ENCODE measurements around the gene TXNRD1.

TXNRD1 gene

DNA sequence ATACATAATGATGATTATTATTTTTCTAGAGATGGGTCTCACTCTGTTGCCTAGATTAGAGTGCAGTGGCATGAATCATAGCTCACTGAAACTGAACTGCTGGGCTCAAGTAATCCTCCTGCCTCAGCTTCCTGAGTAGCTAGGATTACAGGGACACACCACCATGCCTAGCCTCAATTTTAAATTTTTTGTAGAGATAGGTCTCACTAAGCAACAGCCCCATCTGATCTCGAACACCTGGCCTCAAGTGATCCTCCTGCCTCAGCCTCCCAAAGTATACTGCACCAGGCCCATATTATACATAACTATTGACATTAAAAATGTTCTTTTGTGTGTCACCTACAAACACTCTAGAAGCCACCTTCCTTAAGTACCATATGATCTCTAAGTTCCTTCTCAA lies 3.4 kb downstream of the TXNRD1 start:
- Histone ChIP-seq H3K9me3 (ENCODE audit: insufficient read depth, low read length) (no peaks in the 10 kb centered on the region), H3K4me2 (ENCODE audit: low read length) (no peak overlapping the region), H4K20me1 (ENCODE audit: insufficient read depth, low read length) (no peaks in the 10 kb centered on the region), H3K4me1 (ENCODE audit: low read length) (peaks cover 12% of the 10 kb centered on the region), H2AFZ (ENCODE audit: low read depth, low read length) (no peak overlapping the region), H3K4me3 (ENCODE audit: low read length) (no peak overlapping the region), H3K27me3 (ENCODE audit: low read depth, low read length) (peaks cover 10% of the 10 kb centered on the region), H3K36me3 (replicated peaks; ENCODE audit: low read depth, low read length) (no peaks in the 10 kb centered on the region), H3K9ac (ENCODE audit: low read length) (no peak overlapping the region), H3K27ac (ENCODE audit: low read length) (no peak overlapping the region), H3K79me2 (ENCODE audit: low read length) (no peaks in the 10 kb centered on the region)
- TF ChIP-seq, protein P1, sequence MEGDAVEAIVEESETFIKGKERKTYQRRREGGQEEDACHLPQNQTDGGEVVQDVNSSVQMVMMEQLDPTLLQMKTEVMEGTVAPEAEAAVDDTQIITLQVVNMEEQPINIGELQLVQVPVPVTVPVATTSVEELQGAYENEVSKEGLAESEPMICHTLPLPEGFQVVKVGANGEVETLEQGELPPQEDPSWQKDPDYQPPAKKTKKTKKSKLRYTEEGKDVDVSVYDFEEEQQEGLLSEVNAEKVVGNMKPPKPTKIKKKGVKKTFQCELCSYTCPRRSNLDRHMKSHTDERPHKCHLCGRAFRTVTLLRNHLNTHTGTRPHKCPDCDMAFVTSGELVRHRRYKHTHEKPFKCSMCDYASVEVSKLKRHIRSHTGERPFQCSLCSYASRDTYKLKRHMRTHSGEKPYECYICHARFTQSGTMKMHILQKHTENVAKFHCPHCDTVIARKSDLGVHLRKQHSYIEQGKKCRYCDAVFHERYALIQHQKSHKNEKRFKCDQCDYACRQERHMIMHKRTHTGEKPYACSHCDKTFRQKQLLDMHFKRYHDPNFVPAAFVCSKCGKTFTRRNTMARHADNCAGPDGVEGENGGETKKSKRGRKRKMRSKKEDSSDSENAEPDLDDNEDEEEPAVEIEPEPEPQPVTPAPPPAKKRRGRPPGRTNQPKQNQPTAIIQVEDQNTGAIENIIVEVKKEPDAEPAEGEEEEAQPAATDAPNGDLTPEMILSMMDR (IDR thresholded peaks at IDR 0.05; ENCODE audit: low read depth, low read length) = no peak

DNA sequence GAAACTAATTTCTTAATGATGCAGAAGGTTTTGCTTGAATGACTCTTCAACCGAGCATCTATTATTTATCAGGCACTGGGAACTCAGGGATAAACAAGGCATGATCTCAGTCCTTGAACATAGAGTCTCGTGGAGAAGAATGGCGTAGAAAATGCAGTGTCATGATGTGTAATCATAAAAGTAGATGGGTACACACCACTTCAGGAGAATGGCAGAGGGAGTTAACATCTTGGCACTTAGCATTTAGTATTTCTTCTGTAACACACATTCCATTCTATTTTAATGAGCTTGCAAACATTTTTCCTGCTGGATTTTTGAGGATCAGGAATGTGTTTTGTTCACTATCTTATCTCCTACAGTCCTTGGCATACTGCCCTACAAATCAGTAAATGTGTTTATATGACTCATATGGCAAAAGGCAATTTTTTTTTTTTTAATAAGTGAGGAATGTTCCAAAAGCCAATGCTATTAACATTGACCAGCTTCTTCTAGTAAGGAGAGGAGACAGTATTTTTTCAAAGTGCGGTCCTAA lies 3.8 kb downstream of the TXNRD1 start:
- Histone ChIP-seq H3K9me3 (ENCODE audit: insufficient read depth, low read length) (no peaks in the 10 kb centered on the region), H3K4me2 (ENCODE audit: low read length) (no peak overlapping the region), H3K9ac (ENCODE audit: low read length) (no peak overlapping the region), H3K36me3 (replicated peaks; ENCODE audit: low read depth, low read length) (no peaks in the 10 kb centered on the region), H4K20me1 (ENCODE audit: insufficient read depth, low read length) (no peaks in the 10 kb centered on the region), H3K27ac (ENCODE audit: low read length) (no peak overlapping the region), H3K4me1 (ENCODE audit: low read length) (peaks cover 14% of the 10 kb centered on the region), H3K79me2 (ENCODE audit: low read length) (no peaks in the 10 kb centered on the region), H3K27me3 (ENCODE audit: low read depth, low read length) (peaks cover 10% of the 10 kb centered on the region), H2AFZ (ENCODE audit: low read depth, low read length) (no peak overlapping the region), H3K4me3 (ENCODE audit: low read length) (no peak overlapping the region)
- TF ChIP-seq, protein P1 (IDR thresholded peaks at IDR 0.05; ENCODE audit: low read depth, low read length) = no peak
- no peak for TF ChIP-seq EZH2phosphoT487 (IDR thresholded peaks at IDR 0.05; ENCODE audit: low read depth)

DNA sequence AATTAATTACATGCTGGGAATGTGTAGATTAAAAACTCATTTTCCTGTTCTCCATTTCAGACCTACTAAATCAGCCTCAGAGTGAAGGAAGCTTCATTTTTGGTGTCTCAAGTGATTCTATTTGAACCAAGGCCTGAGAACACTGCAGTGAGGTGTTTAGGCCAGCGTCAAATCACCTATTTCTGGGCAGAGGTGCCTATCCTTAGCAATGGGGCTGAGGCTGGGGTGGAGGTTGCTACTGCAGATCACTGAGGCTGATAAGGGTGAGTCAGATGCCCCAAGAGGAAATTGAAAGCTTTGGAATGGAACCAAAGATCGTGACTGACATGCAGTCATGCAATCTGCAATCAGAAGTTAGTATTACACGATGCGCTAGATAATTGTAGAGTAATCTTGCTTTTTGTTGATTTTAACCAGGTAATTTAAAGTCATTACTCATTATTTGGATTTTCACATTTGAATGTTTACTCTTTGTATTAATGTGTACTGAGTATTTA lies 4.4 kb downstream of the TXNRD1 start:
- H3K4me1 ChIP-seq (ENCODE audit: low read length) = peaks cover 14% of the 10 kb centered on the region
- peaks cover 10% of the 10 kb centered on the region for H3K27me3 ChIP-seq (ENCODE audit: low read depth, low read length)
- no peak overlapping the region for H3K4me2 ChIP-seq (ENCODE audit: low read length)
- H3K79me2 ChIP-seq (ENCODE audit: low read length) = no peaks in the 10 kb centered on the region
- no peak overlapping the region for H3K4me3 ChIP-seq (ENCODE audit: low read length)
- H4K20me1 ChIP-seq (ENCODE audit: insufficient read depth, low read length) = no peaks in the 10 kb centered on the region
- no peaks in the 10 kb centered on the region for H3K36me3 ChIP-seq (replicated peaks; ENCODE audit: low read depth, low read length)
- no peak overlapping the region for H2AFZ ChIP-seq (ENCODE audit: low read depth, low read length)
- H3K9ac ChIP-seq (ENCODE audit: low read length) = no peak overlapping the region
- no peak for TF ChIP-seq EZH2phosphoT487 (IDR thresholded peaks at IDR 0.05; ENCODE audit: low read depth)
- TF ChIP-seq, protein P1 (IDR thresholded peaks at IDR 0.05; ENCODE audit: low read depth, low read length) = no peak
- H3K27ac ChIP-seq (ENCODE audit: low read length) = no peak overlapping the region
- no peaks in the 10 kb centered on the region for H3K9me3 ChIP-seq (ENCODE audit: insufficient read depth, low read length)

DNA sequence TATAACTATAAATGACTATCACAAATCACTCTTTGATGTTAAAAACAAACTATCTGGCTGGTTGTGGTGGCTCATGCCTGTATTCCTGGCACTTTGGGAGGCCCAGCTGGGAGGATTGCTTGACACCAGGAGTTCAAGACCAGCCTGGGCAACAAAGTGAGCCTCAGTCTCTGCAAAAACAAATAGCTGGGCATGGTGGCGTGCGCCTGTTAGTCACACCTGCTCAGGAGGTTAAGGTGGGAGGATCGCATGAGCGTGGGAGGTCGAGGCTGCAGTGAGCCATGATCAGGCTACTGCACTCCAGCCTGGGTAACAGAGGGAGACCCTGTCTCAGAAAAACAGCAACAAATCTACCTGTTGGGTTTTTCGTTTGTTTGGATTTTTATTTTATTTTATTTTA lies 5.4 kb downstream of the TXNRD1 start:
- no peaks in the 10 kb centered on the region for H3K79me2 ChIP-seq (ENCODE audit: low read length)
- H4K20me1 ChIP-seq (ENCODE audit: insufficient read depth, low read length) = no peaks in the 10 kb centered on the region
- H3K4me2 ChIP-seq (ENCODE audit: low read length) = no peak overlapping the region
- no peaks in the 10 kb centered on the region for H3K9me3 ChIP-seq (ENCODE audit: insufficient read depth, low read length)
- H3K27me3 ChIP-seq (ENCODE audit: low read depth, low read length) = peaks cover 10% of the 10 kb centered on the region
- no peaks in the 10 kb centered on the region for H3K36me3 ChIP-seq (replicated peaks; ENCODE audit: low read depth, low read length)
- H3K4me3 ChIP-seq (ENCODE audit: low read length) = no peak overlapping the region
- H3K4me1 ChIP-seq (ENCODE audit: low read length) = peaks cover 14% of the 10 kb centered on the region
- TF ChIP-seq, protein P1 (IDR thresholded peaks at IDR 0.05; ENCODE audit: low read depth, low read length) = no peak
- TF ChIP-seq EZH2phosphoT487 (IDR thresholded peaks at IDR 0.05; ENCODE audit: low read depth) = no peak
- no peak overlapping the region for H3K9ac ChIP-seq (ENCODE audit: low read length)
- H2AFZ ChIP-seq (ENCODE audit: low read depth, low read length) = no peak overlapping the region
- H3K27ac ChIP-seq (ENCODE audit: low read length) = no peak overlapping the region

Measured in OCI-LY3 (cell line).